ENCODE results near the gene GSE1.

- TF ChIP-seq CTCF (IDR thresholded peaks at IDR 0.05) (no peak), TCF7L2 (IDR thresholded peaks at IDR 0.05; ENCODE audit: low read depth, low read length) (no peak), REST (IDR thresholded peaks at IDR 0.05; ENCODE audit: insufficient read depth in 1 of 2, low read depth in 2 of 2, low read length in 1 of 2) (no peak)
Observed at GRCh38 chr16:85722128-85722893, 109.2 kb downstream of the GSE1 start.
